NCI-H446 treated with DMSO at 0.1 percent for 48 hours (cell line): ENCODE data around the gene RXRB.
"Not testable (repeated sequence)": the region's sequence is repeated elsewhere in the genome, so short reads cannot be mapped to it uniquely, and the experiment has no call there.

Experiments used
- DNase-seq: peaks from one replicate; lab custom pipeline; 2025; lab: John Stamatoyannopoulos, UW

The RXRB gene

GRCh38 chr6:33200219-33201146 lies at the start of gene RXRB, which contains the start of gene SLC39A7:
Gene RXRB (minus strand): TSS chr6:33200665. CDS start chr6:33200476, 189 bp downstream.
Gene SLC39A7 (plus strand): TSS chr6:33200867. CDS start chr6:33201246, 379 bp downstream.
- peak; percentile 97 for DNase-seq

- no peak for DNase-seq
Observed at GRCh38 chr6:33249732-33250630, 49.5 kb upstream of the RXRB start.

GRCh38 chr6:33248932-33249731 lies 48.7 kb upstream of the RXRB start:
- peak; percentile 99 for DNase-seq

- DNase-seq, result peak; percentile 39
Observed at GRCh38 chr6:33248643-33248931, 48.1 kb upstream of the RXRB start.

- DNase-seq, result peak; percentile 57
Observed at GRCh38 chr6:33247977-33248642, 47.6 kb upstream of the RXRB start.

GRCh38 chr6:33243476-33243875 lies 43.0 kb upstream of the RXRB start:
- no peak for DNase-seq

- DNase-seq, result no peak
Observed at GRCh38 chr6:33241968-33242367, 41.5 kb upstream of the RXRB start.

GRCh38 chr6:33237741-33238140 lies 37.3 kb upstream of the RXRB start:
- no peak for DNase-seq

- DNase-seq, result no peak
Observed at GRCh38 chr6:33236852-33237251, 36.4 kb upstream of the RXRB start.

- DNase-seq, result no peak
Observed at GRCh38 chr6:33236328-33236727, 35.9 kb upstream of the RXRB start.

- DNase-seq, result no peak
Observed at GRCh38 chr6:33235221-33235634, 34.8 kb upstream of the RXRB start.

- not testable (repeated sequence) for DNase-seq
Observed at GRCh38 chr6:33226503-33227120, 26.1 kb upstream of the RXRB start.

GRCh38 chr6:33217681-33218080 lies 17.2 kb upstream of the RXRB start:
- DNase-seq, result no peak

- DNase-seq, result no peak
Observed at GRCh38 chr6:33217246-33217645, 16.8 kb upstream of the RXRB start.

- no peak for DNase-seq
Observed at GRCh38 chr6:33216117-33216649, 15.7 kb upstream of the RXRB start.

GRCh38 chr6:33215271-33216116 lies 15.0 kb upstream of the RXRB start:
- DNase-seq, result no peak

GRCh38 chr6:33213989-33214335 lies 13.5 kb upstream of the RXRB start:
- DNase-seq, result no peak

- no peak for DNase-seq
Observed at GRCh38 chr6:33213166-33213988, 12.9 kb upstream of the RXRB start.

- no peak for DNase-seq
Observed at GRCh38 chr6:33212857-33213165, 12.3 kb upstream of the RXRB start.
